Astrocyte of the spinal cord (primary cell): ENCODE measurements around the gene ARSI.
A peak's percentile ranks its signal among the peaks of the same experiment; 100 is the strongest.

Experiments
- DNase-seq: peaks from one replicate; pipeline ENCODE4 v3.0.0; 2011; ENCODE audit warnings: low read depth, low spot score
- H3K4me3 ChIP-seq: 2 replicates; pipeline ENCODE4 v1.5.1; 2011; ENCODE audit warnings: low read depth, mild to moderate bottlenecking, low read length, moderate library complexity
- CTCF ChIP-seq: IDR thresholded peaks from 2 replicates; pipeline ENCODE4 v1.5.1; 2012; ENCODE audit warnings: low read depth, mild to moderate bottlenecking, low read length, inconsistent platforms
- in situ Hi-C: cut with HindIII; loops from 2 replicates; pipeline ENCODE4 v1.10.0; 2017; ENCODE audit warnings: low sequenced_read_pairs

ARSI gene

GRCh38 chr5:150261231-150261630 is 41.5 kb downstream of the ARSI start:
- no peak for DNase-seq
- H3K4me3 ChIP-seq: no peak overlapping the region
- no peak for TF ChIP-seq CTCF
- in situ Hi-C loops: no loop called here

GRCh38 chr5:150258130-150258529 is 44.6 kb downstream of the ARSI start:
- no peak overlapping the region for H3K4me3 ChIP-seq
- no peak for DNase-seq
- no peak for TF ChIP-seq CTCF
- in situ Hi-C loops: no loop called here

GRCh38 chr5:150257424-150257823 is 45.3 kb downstream of the ARSI start:
- no peak for TF ChIP-seq CTCF
- no peak for DNase-seq
- in situ Hi-C loops: no loop called here
- H3K4me3 ChIP-seq: no peak overlapping the region

- no peak for DNase-seq
- in situ Hi-C loops: no loop called here
- no peak overlapping the region for H3K4me3 ChIP-seq
- TF ChIP-seq CTCF: peak; percentile 17
Measured at GRCh38 chr5:150256410-150257064, 46.2 kb downstream of the ARSI start.

GRCh38 chr5:150255659-150256409 is 46.9 kb downstream of the ARSI start:
- no peak for DNase-seq
- H3K4me3 ChIP-seq: no peak overlapping the region
- in situ Hi-C loops: no loop called here
- no peak for TF ChIP-seq CTCF

- no peak for DNase-seq
- in situ Hi-C loops: no loop called here
Measured at GRCh38 chr5:150254774-150255173, 47.9 kb downstream of the ARSI start.

More at GRCh38 chr5:150254774-150255173, 47.9 kb downstream of the ARSI start:
- H3K4me3 ChIP-seq: no peak overlapping the region
- TF ChIP-seq CTCF: no peak
